ENCODE data around the gene DTX4.

DTX4 gene

DNA sequence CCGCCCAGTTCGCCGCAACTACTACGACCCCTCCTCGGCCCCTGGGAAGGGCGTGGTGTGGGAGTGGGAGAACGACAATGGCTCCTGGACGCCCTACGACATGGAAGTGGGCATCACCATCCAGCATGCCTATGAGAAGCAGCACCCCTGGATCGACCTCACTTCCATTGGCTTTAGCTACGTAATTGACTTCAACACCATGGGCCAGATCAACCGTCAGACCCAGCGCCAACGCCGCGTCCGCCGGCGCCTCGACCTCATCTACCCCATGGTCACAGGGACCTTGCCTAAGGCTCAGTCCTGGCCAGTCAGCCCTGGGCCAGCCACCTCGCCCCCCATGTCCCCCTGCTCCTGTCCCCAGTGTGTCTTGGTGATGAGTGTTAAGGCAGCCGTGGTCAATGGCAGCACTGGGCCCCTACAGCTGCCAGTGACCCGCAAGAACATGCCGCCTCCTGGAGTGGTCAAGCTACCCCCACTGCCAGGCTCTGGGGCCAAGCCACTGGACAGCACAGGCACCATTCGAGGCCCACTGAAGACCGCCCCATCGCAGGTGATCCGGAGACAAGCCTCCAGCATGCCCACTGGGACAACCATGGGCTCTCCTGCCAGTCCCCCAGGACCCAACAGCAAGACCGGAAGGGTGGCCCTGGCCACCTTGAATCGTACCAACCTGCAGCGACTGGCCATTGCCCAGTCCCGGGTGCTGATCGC lies 10.0 kb downstream of the DTX4 start:
- H3K4me3 ChIP-seq (ENCODE audit: low read depth, low read length, poor library complexity, severe bottlenecking): no peak overlapping the region
- no peaks in the 10 kb centered on the region for H3F3A ChIP-seq (ENCODE audit: insufficient read depth, low read length)
- H4K20me1 ChIP-seq (ENCODE audit: insufficient read depth, low read length): no peaks in the 10 kb centered on the region
- H3K27ac ChIP-seq (ENCODE audit: low read depth, low read length, poor library complexity, severe bottlenecking): no peak overlapping the region
- H3K9ac ChIP-seq (ENCODE audit: low read length): no peak overlapping the region
- no peak overlapping the region for H2AFZ ChIP-seq (ENCODE audit: low read length)
- H3K9me3 ChIP-seq (ENCODE audit: low read length): peaks cover 7% of the 10 kb centered on the region; the same call in 1 of the 2 replicates
- TF ChIP-seq, protein P1, sequence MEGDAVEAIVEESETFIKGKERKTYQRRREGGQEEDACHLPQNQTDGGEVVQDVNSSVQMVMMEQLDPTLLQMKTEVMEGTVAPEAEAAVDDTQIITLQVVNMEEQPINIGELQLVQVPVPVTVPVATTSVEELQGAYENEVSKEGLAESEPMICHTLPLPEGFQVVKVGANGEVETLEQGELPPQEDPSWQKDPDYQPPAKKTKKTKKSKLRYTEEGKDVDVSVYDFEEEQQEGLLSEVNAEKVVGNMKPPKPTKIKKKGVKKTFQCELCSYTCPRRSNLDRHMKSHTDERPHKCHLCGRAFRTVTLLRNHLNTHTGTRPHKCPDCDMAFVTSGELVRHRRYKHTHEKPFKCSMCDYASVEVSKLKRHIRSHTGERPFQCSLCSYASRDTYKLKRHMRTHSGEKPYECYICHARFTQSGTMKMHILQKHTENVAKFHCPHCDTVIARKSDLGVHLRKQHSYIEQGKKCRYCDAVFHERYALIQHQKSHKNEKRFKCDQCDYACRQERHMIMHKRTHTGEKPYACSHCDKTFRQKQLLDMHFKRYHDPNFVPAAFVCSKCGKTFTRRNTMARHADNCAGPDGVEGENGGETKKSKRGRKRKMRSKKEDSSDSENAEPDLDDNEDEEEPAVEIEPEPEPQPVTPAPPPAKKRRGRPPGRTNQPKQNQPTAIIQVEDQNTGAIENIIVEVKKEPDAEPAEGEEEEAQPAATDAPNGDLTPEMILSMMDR (IDR thresholded peaks at IDR 0.05; ENCODE audit: low read length): no peak
- TF ChIP-seq EZH2 (IDR thresholded peaks at IDR 0.05; ENCODE audit: borderline replicate concordance, low read length): no peak
- H3K79me2 ChIP-seq (ENCODE audit: insufficient read depth, low read length): no peaks in the 10 kb centered on the region
- no peak overlapping the region for H3K4me2 ChIP-seq (ENCODE audit: low read length)
- no peaks in the 10 kb centered on the region for H3K9me2 ChIP-seq (ENCODE audit: low read depth, low read length)
- H3K27me3 ChIP-seq (ENCODE audit: insufficient read depth, low read length): no peaks in the 10 kb centered on the region
- H3K36me3 ChIP-seq (ENCODE audit: insufficient read depth, low read length): no peaks in the 10 kb centered on the region; the same call in 1 of the 2 replicates
- H3K4me1 ChIP-seq (ENCODE audit: insufficient read depth, low read length, severe bottlenecking): peaks cover 14% of the 10 kb centered on the region

DNA sequence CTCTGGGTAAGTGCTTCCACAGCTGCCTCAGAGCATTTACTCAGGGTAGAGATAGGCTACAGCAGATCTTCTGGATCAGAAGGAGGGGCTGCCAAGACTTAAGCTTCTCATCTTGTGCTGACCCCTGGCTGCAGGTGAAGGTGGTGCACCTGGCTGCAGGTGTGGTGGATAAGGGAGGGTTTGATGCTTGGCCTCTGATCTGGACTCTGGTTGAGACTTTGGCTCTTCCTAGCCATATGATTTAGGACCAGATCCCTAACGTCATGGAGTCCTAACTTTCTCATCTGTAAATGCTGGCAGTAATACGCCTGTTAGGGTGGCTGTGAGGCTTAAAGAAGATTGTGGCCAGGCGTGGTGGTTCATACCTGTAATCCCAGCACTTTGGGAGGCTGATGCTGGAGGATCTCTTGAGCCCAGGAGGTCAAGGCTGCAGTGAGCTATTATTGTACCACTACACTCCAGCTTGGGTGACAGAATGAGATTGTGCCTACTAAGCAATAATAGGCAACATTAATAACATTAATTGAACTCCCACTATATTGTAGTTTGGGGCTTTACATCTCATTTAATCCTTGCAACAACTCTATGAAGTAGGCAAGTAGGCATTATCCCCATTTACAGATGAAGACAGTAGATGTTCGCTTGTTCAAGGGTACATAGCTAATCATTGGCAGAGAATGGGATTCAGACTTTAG lies 10.7 kb downstream of the DTX4 start:
- Histone ChIP-seq H4K20me1 (ENCODE audit: insufficient read depth, low read length) (no peaks in the 10 kb centered on the region), H3K9me2 (ENCODE audit: low read depth, low read length) (no peaks in the 10 kb centered on the region), H2AFZ (ENCODE audit: low read length) (no peak overlapping the region), H3K4me2 (ENCODE audit: low read length) (no peak overlapping the region), H3K36me3 (ENCODE audit: insufficient read depth, low read length) (no peaks in the 10 kb centered on the region; the same call in 1 of the 2 replicates), H3K27ac (ENCODE audit: low read depth, low read length, poor library complexity, severe bottlenecking) (no peak overlapping the region), H3K9ac (ENCODE audit: low read length) (no peak overlapping the region), H3F3A (ENCODE audit: insufficient read depth, low read length) (no peaks in the 10 kb centered on the region), H3K79me2 (ENCODE audit: insufficient read depth, low read length) (no peaks in the 10 kb centered on the region), H3K4me1 (ENCODE audit: insufficient read depth, low read length, severe bottlenecking) (peaks cover 14% of the 10 kb centered on the region), H3K4me3 (ENCODE audit: low read depth, low read length, poor library complexity, severe bottlenecking) (no peak overlapping the region), H3K9me3 (ENCODE audit: low read length) (peaks cover 7% of the 10 kb centered on the region; the same call in 1 of the 2 replicates), H3K27me3 (ENCODE audit: insufficient read depth, low read length) (no peaks in the 10 kb centered on the region)
- TF ChIP-seq EZH2 (IDR thresholded peaks at IDR 0.05; ENCODE audit: borderline replicate concordance, low read length): no peak
- TF ChIP-seq, protein P1 (IDR thresholded peaks at IDR 0.05; ENCODE audit: low read length): peak; percentile 69

DNA sequence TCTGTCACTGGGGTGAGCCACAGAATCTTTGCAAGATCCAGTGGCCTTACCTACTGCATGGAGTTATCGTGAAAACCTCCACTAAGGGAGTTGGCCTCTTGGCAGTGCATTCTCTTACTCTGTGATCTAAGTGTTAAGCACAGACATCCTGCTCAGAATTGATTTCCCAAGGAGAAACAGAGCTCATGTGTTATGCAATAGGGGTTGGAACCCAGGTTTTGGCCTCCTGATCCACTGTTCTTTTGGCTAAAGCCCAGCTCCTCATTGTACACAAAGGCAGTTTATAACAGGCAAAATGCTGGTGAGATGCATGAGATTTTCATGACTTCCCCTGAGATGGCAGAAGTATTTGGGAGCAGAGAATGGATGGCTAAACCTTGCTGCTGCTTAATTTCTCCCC lies 11.8 kb downstream of the DTX4 start:
- Histone ChIP-seq H3K79me2 (ENCODE audit: insufficient read depth, low read length) (no peaks in the 10 kb centered on the region), H3K9me2 (ENCODE audit: low read depth, low read length) (no peaks in the 10 kb centered on the region), H3K9ac (ENCODE audit: low read length) (no peak overlapping the region), H3K27ac (ENCODE audit: low read depth, low read length, poor library complexity, severe bottlenecking) (no peak overlapping the region), H3K4me1 (ENCODE audit: insufficient read depth, low read length, severe bottlenecking) (peaks cover 14% of the 10 kb centered on the region), H3K4me2 (ENCODE audit: low read length) (no peak overlapping the region), H4K20me1 (ENCODE audit: insufficient read depth, low read length) (no peaks in the 10 kb centered on the region), H3K4me3 (ENCODE audit: low read depth, low read length, poor library complexity, severe bottlenecking) (no peak overlapping the region), H3K9me3 (ENCODE audit: low read length) (peaks cover 7% of the 10 kb centered on the region; the same call in 1 of the 2 replicates), H3K36me3 (ENCODE audit: insufficient read depth, low read length) (no peaks in the 10 kb centered on the region), H2AFZ (ENCODE audit: low read length) (no peak overlapping the region), H3F3A (ENCODE audit: insufficient read depth, low read length) (no peaks in the 10 kb centered on the region), H3K27me3 (ENCODE audit: insufficient read depth, low read length) (no peaks in the 10 kb centered on the region)
- TF ChIP-seq, protein P1 (IDR thresholded peaks at IDR 0.05; ENCODE audit: low read length): no peak
- TF ChIP-seq EZH2 (IDR thresholded peaks at IDR 0.05; ENCODE audit: borderline replicate concordance, low read length): no peak
